HG02870 (cell line): ENCODE data around the gene MTHFSD.

ENCODE experiments used
- ATAC-seq: cut with Tn5 transposase; IDR thresholded peaks from one replicate; pipeline ENCODE4 v1.9.1; 2021; ENCODE audit warnings: mild to moderate bottlenecking, moderate library complexity; ENCODE audit not compliant: unreplicated experiment

Gene MTHFSD

DNA sequence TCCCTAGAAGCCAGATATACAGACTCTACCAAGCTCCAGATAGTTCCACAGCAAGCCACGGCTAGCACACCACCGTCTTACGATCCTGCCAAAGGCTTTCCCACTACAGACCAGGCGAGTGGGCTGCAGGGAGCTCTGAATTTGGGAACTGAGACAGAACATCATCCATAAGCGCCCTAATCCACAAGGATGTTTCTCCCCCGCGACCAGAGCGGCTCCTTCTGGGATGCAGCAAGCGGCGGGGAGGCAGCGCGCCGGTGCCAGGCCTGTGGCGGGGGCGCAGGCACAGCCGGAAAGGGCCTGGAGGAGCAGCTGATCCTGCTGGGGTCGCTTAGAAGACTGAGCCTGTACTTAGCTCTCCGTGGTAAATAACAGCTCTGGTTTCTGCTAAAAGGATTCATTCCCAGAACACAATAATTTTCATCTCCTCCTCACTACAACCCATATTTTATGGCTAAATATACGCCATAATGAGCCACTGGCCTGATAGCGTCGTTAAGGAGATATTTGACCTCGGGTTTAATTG, 60.9 kb downstream of the MTHFSD start:
- ATAC-seq: no peak

DNA sequence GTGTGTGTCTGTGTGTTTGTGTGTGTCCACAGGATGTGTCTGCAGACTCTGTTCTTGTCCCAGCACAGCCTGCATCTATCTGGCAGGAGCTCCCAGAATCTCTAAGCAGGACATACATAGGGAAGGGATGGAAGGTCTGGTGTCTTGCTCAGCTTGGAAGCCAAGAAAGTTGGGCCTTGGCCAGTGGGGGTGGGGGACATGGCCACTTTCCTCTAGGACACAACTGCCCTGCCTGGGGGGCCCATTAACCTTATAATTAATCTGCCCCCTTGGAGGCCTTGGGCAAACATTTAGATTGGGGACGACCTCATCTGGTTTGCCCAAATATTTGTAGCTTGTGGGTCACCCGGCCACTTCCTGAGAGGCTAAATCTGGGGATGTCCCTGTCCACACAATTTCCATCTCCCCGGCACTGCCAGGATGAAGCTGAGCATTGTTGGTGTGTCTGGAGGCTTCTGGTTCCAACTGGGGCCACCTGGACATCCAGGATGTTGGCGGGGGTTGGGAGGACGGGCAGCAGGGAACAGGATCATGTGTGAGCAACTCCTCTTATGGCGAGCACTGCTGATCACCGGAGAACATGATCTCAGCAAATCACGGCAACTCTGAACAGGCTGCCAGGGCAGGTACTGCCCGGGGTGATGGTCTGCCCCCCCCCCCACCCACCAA, 61.9 kb downstream of the MTHFSD start:
- ATAC-seq: no peak

DNA sequence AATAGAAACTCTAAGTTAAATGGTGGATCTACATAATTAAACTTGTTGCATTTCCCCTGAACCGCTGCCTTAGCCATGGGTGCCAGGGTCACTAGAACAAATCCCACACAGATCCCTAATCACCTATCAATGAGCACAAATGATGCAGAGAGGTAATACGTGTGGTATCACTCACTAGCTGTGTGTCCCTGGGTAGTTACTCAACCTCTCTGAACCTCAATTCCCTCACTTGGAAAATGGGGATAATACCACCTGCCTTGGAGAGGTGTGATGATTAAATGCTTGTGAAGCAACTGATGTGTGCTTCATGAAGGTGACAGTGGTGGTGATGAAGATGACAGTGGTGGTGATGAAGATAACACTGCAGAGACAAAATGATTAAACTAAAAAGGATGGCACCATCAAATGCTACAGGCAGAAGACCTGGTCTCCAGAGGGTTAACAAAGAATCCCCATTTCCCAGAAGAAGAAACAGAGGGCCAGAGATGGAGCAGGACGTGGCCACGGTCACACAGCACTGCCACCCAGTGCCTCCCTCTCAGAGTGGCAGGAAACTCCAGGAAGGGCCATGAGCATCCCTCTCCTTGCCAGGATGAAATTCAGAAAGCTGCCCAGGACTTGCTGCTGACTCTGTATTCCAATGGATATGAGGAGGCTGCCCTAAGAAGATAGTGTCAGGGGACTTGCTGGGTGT, 62.6 kb downstream of the MTHFSD start:
- no peak for ATAC-seq

DNA sequence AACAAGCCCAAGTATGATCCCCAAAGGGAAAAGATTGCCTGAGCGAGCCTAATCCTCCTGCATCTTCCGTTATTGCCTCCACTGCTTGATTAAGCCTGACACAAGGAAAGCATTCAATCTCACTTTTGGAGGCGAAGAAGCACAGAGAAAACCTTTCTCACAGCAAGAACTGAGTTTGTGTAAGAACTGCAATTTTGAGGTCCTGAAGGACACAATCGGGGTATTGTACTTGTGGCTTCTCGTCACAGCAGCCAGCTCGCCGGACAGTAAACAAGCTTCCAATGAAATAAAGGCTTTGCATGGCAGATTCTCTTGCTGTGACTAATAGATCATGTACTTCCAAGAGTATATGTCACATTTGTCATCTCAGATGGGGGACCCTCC, 63.4 kb downstream of the MTHFSD start:
- ATAC-seq: no peak

DNA sequence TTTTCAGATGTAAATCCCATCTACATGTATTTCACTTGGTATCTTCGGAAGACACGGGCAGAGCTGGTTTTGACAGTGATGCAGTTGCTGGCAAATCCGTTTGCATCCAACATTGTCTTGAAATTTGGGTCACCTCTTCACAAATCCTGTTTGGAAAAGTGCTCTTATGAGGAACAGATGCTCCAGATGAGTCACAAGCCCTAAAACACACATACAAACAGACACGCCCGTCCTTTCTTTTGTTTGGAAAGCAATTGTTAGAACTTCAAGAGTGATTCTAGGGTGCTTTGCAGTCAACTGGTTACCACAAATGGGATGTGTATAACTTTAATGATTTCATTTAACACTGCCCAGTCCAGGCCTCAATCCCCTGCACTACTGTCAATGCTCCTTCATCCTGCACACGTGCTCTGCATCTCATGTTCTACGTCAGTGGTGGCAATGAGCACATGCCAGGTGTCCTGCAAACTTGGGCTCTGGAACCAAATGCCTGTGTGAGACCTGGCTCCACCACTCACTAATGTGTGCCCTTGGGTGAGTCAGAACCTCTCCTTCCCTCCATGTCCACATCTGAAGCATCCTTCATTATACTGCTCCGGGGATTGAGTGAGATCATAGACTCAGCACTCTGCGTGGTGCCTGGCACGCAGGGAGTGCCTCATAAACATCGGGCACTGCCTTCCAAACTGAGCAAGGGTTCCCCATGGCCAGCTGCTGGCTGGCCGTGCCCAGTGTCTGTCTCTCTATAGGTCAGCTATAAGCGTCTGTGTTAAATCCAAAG, 64.0 kb downstream of the MTHFSD start:
- no peak for ATAC-seq

DNA sequence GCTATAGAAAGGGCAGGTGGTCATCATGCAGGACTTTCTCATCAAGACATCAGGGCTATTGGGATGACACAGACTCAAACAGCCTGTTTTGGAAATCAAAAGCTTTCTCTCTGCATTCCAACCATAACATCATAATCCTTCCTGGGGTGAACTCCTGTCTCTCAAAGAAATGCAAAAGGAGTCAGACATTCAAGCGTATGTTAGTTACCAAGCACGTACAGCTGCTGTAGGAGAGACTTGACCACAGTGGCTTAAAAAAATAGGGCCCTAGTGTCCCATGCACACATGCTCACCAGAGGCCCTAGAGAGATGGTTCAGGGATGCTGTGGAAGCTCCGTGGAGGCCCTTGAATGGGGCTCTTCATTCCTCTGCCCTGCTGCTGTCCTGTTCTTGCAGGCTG, 69.3 kb downstream of the MTHFSD start:
- ATAC-seq: no peak

DNA sequence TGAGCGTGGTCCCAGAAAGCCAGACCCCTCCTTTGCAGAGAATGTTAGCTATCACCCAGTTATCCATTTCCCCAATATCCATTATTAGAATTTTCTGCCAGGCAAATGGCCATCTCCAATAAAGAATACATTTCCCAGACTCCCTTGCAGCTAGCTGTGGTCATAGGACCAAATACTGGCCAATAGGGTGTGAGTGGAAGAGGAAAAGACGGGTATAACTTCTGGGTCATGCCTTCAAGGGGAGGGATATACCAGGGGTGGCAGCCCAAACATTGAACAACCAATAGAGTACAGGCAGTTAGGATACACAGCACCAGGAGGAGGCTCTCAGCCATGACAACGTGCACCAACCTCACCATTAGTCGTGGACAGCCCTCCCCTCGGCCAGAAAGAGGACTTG, 70.8 kb downstream of the MTHFSD start:
- ATAC-seq: no peak

DNA sequence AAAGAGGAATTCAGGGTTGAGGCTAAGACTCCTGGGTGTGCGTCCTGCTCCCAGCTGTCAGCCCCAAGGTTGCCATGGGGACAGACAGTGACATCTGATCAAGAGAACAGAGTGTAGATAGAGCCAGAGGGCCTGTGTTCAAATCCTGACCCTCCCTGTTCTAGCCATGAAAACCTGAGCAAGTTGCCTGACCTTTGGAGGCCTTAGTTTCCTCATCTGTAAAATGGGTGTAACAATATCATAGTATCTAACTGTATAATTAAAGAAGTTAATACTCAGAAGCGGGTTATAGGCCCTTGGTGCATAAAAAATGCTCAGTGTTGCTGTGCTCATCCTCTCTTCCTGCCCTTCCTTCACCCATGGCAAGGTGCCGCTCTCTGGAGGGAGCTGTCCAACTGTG, 73.4 kb downstream of the MTHFSD start:
- ATAC-seq: no peak

DNA sequence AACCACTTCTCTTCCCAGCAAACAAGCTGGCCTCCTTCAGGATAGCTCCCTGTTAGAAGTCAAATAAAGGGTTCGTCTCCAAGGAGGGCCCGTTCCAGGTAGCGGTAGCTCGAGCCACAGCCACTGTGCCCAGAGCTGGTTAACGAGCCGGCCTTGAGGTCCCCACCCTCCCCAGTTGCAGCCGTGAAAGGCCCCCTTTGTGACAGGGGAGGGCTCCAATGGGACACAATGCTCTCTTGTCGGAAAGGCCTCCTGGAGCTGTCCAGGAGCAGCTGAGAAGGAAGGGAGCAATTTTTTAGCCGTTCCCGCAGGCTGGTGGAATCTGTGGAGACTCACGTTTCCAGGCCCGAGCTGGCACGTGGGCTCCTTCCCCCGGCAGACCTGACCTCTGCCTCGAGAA, 74.6 kb downstream of the MTHFSD start:
- no peak for ATAC-seq
